Urothelium cell line (cell line): ENCODE results near the gene NR6A1.

Source experiments
- DNase-seq: peaks from one replicate; pipeline ENCODE4 v3.0.0; 2011; ENCODE audit warnings: low spot score, mixed read lengths
- FAIRE-seq: peaks from 2 replicates; lab custom pipeline; 2011; peaks lifted over from hg19 to GRCh38; lab: Jason Lieb, UNC

The NR6A1 gene

GRCh38 chr9:124496463-124496862 is 274.6 kb downstream of the NR6A1 start:
- DNase-seq, result no peak
- no peak for FAIRE-seq

DNA sequence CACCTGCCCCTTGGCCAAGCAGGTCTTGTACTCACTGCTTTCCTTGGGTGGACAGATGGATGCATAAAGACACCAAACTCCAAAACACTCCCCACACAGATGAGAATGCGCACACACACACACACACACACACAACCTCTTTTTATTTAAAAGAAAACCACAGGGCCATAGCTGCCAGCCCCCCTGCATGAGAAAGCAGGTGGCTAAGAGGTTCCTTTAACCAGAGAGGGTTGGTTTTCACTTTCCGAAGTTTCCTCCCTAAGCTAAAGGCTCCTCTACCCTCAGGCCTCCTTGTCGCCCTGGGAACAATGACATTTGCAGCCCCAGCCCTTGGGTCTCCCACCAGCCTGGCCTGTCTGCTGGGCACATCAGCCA is 275.0 kb downstream of the NR6A1 start:
- FAIRE-seq (no peak), DNase-seq (no peak)

DNA sequence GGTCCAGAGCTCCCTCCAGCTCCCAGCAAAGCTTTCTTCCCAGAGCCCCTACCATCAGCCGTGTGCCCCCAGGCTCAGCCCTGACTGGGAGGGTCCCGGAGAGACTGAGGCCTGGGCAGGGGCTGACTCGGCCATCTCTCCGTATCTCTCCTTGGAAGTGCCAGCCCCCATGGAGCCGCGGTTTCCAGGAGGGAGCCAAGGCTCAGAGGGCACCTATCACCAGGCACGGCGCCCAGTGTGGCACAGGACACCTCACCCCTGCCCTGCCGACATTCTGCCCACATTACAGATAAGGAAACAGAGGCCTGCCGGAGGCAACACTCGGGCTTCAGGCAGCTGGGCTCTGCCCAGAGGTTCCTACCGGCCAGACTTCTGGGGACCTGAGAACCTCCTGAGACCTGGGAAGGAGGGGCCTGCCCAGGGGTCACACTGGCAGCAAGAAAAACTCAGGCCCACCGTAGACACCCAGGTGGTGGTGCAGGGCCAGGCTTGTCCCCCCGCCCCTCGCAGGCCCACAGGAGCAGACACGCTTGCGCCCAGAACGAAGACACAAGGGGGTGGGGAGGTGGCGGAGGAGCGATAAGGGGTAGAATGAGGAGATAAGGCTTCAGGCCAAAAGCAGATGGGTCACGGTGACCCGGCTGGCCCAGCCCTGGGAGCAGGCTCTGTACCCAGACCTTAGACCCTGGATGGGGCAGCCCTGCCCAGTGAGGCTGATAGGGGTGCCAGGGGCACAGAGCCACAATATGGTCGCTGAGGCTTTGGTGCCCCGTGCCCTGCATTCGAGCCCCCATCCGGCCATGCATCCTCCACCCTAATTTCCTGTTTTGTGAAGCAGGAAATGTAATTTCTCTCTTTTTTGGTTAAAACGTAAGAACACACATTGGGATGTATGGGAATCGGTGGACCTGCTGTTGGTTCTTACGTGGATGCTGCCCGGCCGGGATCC is 275.7 kb downstream of the NR6A1 start:
- DNase-seq (no peak), FAIRE-seq (no peak)

- no peak for FAIRE-seq
These were observed 277.2 kb downstream of the NR6A1 start for GRCh38 chr9:124493794-124494479.

DNA sequence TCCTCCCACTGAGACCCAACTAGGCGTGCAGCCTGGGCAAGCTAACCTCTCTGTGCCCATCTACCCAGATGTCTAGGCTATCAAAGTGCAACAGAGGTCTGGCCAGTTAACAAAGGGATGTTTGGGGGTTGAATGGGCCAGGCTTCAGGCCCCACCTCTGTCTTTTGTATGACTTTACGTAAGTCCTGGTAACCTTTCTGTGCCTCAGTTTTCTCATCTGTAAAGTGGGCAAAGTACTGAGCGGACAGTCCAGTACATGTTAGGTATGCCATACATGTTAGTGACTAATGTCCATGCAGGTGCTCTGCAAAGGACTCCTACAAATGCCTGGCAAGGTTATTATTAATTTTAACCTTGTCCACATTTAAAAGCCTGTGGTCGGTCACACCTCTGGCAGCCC is 277.9 kb downstream of the NR6A1 start:
- no peak for DNase-seq
- no peak for FAIRE-seq

More at GRCh38 chr9:124493794-124494479, 277.2 kb downstream of the NR6A1 start:
- no peak for DNase-seq

DNA sequence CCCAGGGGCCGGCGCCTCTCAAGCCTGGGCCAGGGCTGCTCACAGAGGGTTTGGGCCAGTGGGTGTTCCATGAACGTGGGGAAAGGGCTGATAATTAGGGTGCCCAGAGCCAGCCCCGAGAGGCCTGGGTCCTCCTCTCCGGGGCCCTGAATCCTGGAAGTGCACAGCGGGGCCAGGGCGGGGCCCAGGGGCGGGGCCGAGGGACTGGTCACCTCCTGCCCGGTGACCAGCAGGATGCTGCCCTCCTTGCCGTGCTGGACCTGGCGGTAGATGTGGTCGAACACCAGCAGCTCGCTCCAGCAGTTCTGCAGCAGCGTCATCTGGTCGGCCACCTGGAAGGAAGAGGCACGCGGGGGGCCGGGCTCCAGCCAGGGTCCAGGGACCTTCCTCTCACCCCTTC is 278.3 kb downstream of the NR6A1 start:
- DNase-seq (no peak), FAIRE-seq (no peak)

DNA sequence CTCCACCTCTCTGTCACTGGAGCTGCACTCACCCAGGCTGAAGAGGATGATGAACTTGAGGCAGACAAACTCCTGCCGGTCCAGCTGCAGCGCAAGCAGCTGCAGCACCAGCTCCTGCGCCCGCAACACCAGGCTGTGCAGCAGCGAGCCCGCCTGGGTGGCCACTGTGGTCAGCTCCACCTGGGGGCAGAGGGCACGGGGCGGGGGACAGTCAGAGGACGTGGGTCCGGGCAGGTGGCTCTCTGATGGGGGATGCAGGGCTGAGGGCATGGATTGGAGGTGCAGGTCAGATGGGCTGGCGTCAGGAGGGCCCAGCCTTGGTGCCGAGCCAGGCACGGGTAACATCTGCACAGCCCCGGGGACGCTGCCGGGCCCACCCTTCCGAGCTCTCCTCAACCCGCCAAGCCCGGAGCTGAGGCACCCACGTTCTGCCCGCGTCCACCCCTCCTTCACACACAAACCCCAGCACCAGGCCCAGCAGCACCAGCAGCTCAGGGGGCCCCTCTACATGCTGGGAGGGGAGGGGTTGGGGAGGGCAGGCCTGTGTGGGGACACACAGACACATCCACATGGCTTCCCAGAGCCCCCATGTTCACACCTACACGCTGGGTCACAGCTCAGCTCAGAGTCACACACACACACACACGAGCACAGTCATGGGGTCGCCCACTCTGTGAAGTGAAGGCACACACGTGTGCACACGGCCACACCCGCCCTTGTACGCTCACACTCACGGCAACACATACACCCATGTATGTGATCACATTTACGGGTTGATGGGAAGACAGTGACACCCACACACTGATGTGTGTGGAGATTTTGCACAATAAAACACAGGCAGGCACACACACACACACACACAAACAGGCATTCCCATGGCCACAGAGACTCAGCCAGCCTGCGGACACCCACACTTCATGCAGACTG is 279.8 kb downstream of the NR6A1 start:
- DNase-seq (no peak), FAIRE-seq (no peak)

DNA sequence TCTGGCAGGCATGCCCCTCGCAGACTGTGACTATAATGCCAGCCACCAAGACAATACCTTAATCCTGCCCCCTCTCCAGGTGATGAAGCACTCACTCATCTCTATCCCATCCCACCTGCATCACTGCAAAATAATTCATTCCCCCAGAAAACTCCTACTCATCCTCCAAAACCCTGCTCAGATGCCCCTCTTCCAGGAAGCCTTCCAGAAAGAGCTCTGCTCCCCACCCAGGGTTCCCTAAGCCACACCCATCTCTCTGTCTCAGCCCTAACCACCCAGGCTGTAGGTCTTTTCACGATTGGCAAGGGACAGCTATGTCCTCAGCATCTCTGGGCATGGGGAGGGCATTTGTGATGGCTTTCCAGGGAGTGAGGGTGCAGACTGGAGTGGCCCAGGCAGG is 281.1 kb downstream of the NR6A1 start:
- no peak for DNase-seq
- FAIRE-seq, result no peak

DNA sequence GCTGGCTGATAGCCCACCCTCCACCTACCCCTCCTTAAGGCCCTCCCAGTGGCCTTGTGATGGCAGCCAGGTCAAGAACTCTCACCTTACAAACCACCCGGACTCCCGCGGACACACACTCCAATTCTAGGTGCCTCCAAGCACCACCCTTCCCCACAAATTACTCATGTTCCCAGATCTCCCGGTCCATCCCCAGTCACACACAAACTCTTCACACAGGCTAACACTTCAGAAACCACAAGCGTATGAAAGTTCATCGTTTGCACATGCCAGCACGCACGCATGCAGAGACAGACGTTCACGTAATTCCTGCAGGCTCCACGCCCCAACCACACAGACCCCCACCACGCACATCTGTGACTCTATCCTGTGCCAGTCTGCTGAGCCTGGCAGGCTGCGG is 281.9 kb downstream of the NR6A1 start:
- FAIRE-seq, result no peak
- no peak for DNase-seq

DNA sequence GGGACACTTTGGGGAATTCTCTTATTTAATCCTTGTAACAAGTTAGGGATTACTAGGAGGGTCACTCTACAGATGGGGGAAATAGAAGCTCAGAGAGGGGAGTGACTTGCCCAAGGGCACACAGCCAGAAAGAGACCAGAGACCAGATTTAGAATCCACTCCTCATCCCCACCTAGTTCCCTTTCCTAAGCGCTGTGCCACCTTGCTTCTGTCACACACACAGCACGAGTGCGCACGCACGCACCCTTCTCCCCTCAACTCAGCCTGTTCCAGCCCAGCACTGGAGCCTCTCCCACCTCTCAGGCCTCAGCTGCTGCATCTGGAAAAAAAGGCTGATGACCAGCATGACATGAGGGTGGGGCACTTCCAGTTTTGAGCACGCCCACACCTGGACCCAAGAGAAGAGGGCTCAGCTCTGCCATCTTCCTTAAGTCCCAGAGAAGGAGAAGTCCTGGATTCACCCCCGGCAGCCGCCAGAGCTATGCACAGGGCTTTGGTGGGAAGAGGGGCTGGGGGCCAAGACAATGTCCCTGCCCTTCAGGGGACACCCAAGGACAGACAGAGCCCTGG is 282.4 kb downstream of the NR6A1 start:
- no peak for FAIRE-seq

GRCh38 chr9:124487260-124488182 is 283.6 kb downstream of the NR6A1 start:
- DNase-seq, result no peak

More for the DNA sequence above, 282.4 kb downstream of the NR6A1 start:
- DNase-seq, result no peak

GRCh38 chr9:124486778-124487259 is 284.3 kb downstream of the NR6A1 start:
- DNase-seq (no peak), FAIRE-seq (no peak)

More at GRCh38 chr9:124487260-124488182, 283.6 kb downstream of the NR6A1 start:
- no peak for FAIRE-seq

DNA sequence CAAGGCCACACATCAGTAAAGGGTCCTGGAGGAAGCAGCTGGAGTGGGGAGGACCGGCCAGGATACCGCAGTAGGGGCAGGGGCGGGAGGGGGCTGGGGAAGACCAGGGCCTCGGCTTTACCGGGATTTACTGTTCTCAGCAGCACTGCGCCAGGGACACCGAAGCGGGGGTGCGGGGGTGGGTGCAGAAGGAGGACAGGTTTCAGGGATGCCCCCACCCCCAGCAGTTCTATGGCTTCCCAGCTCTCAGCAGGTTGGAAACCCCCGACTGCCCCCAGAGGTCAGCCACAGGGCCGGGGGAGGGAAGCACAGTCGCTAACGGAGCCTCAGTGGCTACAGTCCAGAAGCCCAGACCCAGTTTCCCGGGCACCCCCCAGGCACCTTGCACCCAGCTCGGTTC is 285.2 kb downstream of the NR6A1 start:
- FAIRE-seq (no peak), DNase-seq (no peak)

DNA sequence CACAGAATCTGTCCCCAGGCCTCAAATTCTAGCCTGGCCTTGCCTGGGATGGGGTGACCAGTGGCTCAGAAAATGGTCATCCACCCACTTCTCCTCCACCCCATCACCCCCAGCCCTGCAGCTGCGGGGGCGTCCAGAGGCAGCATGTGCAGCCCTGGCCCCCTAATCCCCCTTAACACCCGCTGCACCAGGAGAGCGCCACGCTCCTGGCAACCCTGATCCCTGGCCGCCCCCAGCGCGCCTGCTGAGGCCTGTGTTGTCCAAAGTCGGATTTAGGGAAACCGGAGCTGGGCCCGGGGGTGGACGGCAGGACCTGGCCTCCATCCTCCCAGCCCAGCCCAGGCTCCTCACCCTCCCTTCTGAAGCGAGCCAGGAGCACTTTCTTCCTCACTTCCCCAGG is 285.9 kb downstream of the NR6A1 start:
- FAIRE-seq, result no peak

GRCh38 chr9:124483481-124483880 is 287.6 kb downstream of the NR6A1 start:
- no peak for DNase-seq
- peak; percentile 27 for FAIRE-seq

More for the DNA sequence above, 285.9 kb downstream of the NR6A1 start:
- DNase-seq, result no peak

GRCh38 chr9:124482431-124483031 is 288.6 kb downstream of the NR6A1 start:
- no peak for DNase-seq

GRCh38 chr9:124481115-124481514 is 290.0 kb downstream of the NR6A1 start:
- no peak for FAIRE-seq

More at GRCh38 chr9:124482431-124483031, 288.6 kb downstream of the NR6A1 start:
- no peak for FAIRE-seq

DNA sequence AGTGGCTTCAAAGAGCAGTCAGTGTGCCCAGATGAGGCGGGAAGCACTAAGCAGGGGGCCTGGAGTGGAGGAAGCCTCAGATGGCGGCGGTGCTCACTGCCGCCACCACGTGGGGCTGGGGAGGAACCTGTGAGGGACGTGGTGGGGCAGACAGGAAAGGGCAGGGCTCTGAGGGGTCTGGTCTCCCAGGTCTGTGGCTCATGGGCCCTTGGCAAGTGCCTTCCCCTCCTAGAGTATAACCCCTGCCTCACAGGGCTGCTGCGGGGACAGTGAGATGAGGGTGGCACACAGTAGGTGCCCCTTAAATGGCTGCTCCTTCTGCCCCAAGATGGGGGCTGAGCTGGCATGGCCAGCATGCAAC is 290.5 kb downstream of the NR6A1 start:
- FAIRE-seq, result no peak

More at GRCh38 chr9:124481115-124481514, 290.0 kb downstream of the NR6A1 start:
- DNase-seq, result no peak

More for the DNA sequence above, 290.5 kb downstream of the NR6A1 start:
- DNase-seq, result peak; percentile 36
